GM19455 (cell line): ENCODE data around the gene EBI3.
"Not testable (repeated sequence)": the region's sequence is repeated elsewhere in the genome, so short reads cannot be mapped to it uniquely, and the experiment has no call there.

Experiments used
- ATAC-seq: cut with Tn5 transposase; IDR thresholded peaks from one replicate; pipeline ENCODE4 v1.9.1; 2021; ENCODE audit not compliant: unreplicated experiment

The EBI3 gene

DNA sequence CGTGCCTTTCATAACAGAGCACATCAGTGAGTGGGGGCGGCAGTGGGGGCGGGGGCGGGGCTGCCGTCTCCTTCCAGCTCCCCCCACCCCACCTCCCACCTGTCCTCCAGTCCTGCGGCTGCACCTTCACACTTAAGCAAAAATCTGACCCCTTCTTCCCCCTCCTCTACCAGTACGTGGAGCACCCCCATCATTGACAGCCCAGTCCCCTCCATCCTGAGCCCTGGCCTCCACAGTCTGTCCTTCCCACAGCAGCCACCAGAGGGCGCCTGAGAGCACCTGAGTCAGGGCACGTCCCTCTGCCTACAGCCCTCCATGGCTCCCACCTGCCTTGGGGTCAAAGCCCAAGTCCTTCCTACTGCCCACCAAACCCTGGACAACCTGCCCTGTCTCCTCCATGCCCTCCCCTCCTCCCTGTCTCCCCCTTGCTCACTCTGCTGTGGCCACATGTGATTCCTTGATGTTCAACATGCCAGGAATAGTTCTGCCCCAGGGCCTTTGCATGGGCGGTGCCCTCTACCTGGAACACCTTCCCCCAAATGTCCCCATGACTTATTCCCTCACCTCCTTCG lies 4.0 kb downstream of the EBI3 start:
- ATAC-seq = no peak

DNA sequence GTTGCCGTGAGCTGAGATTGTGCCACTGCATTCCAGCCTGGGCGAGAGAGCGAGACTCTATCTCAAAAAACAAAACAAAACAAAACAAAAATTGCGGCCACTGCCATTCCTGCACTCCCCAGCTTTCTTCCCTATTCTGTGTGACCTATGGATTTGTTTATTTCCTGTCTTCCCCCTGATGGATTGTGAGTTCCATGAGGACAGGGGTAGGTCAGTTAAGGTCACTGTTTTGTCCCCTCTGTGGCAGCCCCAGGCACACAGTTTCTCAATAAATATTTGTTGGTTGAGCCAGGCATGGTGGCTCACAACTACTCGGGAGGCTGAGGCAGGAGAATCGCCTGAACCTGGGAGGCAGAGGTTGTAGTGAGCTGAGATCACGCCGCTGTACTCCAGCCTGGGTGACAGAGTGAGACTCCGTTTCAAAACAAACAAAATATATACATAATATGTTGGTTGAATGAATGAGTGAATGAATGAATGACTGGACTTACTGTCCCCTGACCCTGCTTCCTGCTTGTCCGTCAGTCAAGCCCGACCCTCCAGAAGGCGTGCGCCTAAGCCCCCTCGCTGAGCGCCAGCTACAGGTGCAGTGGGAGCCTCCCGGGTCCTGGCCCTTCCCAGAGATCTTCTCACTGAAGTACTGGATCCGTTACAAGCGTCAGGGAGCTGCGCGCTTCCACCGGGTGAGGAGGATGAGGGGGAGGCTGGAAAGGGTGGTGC lies 5.0 kb downstream of the EBI3 start:
- no peak for ATAC-seq

DNA sequence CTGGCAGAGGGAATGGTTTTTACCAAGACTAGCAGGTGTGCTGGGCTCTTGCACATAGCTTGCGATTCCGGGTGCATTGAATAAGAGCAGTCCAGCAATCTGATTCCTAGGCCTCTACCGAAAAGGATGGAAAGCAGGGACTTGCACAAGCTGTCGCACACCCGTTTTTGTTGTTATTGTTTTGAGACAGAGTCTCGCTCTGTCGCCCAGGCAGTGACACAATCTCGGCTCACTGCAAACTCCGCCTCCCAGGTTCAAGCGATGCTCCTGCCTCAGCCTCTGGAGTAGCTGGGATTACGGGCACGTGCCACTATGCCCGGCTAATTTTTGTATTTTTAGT lies 5.5 kb downstream of the EBI3 start:
- ATAC-seq = no peak

DNA sequence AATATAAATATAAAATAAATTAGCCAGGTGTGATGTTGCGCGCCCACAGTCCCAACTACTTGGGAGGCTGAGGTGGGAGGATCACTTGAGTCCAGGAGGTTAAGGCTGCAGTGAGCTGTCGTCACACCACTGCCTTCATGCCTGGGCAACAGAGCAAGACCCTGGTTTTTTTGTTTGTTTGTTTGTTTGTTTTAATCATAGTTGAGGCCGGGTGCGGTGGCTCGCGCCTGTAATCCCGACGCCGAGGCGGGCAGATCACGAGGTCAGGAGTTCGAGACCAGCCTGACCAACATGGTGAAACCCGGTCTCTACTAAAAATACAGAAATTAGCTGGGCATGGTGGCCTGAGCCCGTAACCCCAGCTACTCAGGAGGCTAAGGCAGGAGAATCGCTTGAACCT lies 8.2 kb downstream of the EBI3 start:
- ATAC-seq = not testable (repeated sequence)

DNA sequence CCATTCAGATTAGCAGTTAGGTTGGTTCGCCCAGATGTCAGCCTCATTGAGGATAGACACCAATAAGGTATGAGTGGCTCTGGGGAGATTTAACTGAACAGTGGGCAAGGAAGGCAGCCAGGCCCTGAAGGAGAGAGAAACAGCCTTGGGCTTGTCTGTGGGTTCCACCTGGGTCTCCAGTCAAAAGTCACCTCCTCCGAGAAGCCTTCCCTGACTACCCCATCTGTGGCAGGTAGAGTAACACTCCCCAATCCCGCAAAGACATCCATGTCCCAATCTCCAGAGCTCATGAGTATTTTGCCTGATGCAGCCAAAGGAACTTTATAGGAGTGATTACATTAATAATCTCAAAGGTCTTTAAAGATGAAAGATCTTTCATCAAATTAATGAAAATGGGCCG lies 9.5 kb downstream of the EBI3 start:
- no peak for ATAC-seq

DNA sequence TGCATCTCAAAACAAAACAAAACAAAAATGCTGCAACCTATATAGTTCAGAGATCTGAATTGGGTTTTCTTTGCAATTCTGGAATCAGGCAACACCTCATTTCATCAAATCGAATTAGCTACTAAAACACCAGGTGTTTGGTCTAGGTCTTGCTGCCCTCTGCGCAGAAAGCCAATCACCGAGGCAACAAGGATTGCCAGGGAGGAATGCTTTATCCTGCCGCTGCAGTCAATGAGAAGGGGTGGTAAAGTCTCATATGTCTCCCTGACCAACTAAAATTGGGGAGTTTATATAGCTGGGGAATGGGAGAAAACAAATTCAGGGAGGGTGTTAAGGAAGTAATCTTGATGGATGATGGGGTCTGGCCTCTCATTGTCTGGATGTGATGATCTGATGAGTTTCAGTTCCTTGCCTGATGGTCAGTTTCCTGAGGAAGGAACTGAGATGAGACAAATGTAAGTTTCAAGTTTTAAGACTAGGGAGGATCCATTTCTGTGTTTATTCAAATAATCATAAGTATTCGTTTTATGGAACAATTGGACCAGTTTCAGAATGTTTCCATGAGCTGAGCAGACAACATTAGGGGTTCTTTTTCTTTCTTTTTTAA lies 12.6 kb downstream of the EBI3 start:
- no peak for ATAC-seq

DNA sequence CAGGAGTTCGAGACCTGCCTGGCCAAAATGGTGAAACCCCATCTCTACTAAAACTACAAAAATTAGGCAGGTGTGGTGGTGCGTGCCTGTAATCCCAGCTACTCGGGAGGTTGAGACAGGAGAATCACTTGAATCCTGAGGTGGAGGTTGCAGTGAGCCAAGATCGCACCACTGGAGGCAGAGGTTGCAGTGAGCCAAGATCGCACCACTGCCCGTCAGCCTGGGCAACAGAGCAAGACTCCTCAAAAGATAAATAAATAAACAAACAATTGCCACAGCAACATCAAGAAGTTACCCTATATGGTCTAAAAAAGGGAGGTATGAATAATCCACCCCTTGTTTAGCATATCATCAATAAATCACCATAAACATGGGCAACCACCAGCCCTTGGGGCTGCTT lies 16.6 kb downstream of the EBI3 start:
- not testable (repeated sequence) for ATAC-seq

DNA sequence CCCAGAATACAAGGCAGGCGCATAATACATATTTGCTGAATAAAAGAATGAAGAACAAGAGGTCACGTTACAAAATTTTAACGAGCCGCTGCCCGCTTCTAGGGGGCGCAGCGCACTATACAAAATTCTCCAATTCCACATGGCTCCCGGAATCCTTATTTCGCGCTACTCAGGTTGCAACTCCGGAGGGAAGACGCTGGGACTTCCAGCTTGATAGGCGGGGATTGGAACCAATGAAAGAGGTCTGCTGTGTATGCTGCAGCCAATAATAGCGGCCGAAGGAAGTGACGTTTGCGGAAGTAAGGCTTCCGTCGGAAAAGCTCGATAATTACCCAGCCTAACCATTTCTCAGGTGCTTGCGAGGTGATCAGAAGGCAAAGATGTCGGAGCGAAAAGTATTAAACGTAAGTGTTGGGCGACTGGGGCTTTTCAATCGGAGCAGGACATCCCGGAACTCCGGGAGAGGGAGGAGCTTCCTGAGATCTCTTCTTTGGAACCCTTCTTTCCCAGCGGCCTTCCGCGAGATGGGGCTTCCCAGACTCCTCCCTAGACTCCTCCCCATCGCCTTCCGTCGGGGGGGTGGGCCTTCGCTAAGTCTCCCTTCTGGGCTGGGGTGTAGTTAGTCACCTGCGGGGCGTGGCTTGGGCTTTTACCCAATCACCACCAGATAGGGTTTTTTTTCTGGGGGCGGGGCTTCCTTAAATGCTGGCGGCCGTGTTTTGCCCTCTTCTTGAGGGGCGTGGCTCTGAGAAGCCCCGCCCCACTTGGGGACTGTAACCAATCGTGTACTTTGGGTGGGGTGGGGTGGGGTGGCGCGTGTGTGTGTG lies 17.7 kb downstream of the EBI3 start, which contains the start of gene YJU2:
YJU2 (plus strand) TSS at position 314 of the 827 bp plus-strand sequence; CDS start at position 381, 67 bp downstream.
- ATAC-seq = peak; percentile 78

DNA sequence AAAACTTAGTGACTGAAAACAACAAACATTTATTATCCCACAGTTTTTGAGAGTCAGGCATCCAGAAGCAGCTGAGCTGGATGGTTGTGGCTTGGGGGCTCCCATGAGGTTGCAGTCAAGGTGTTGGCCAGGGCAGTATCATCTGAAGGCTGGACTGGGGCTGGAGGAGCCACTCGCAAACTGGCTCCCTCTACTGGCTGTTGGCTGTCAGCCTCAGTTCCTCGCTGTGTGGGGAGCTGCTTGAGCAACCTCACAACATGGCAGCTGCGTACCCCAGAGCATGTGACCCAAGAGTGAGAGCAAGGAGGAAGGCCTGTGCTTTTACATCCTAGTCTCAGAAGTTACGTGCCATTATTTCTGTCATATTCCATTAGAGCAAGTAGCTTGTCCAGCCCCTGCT lies 27.2 kb downstream of the EBI3 start:
- no peak for ATAC-seq

DNA sequence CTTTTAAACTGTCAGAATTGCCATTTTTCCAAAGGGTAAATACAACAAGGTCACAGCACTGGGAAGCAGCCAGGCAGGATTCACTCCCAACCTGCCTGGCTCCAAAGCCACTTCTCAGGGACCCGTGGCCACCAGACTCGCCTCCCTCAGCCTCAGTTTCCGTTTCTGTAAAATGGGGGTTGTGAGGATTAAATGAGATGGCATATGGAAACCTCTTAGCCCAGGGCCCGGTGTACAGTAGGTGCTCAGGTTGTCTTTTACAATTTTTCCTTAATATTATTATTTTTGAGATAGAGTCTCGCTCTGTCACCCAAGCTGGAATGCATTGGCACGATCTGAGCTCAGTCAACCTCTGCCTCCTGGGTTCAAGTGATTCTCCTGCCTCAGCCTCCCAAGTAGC lies 27.7 kb downstream of the EBI3 start:
- no peak for ATAC-seq

DNA sequence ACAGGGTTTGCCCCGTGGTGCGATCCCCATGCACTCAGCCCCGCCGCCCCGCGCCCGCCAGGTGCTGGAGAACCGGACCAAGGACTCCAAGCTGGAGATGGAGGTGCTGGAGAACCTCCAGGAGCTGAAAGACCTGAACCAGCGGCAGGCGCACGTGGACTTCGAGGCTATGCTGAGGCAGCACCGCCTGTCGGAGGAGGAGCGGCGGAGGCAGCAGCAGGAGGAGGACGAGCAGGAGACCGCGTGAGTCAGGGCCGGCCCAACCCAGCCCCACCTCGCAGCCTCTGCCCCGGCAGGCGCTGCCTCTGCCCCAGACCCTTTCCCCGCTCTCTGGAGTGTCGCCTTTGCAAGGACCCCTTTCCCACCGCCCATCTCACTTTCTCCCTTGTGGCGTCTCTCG lies 28.9 kb downstream of the EBI3 start:
- no peak for ATAC-seq

DNA sequence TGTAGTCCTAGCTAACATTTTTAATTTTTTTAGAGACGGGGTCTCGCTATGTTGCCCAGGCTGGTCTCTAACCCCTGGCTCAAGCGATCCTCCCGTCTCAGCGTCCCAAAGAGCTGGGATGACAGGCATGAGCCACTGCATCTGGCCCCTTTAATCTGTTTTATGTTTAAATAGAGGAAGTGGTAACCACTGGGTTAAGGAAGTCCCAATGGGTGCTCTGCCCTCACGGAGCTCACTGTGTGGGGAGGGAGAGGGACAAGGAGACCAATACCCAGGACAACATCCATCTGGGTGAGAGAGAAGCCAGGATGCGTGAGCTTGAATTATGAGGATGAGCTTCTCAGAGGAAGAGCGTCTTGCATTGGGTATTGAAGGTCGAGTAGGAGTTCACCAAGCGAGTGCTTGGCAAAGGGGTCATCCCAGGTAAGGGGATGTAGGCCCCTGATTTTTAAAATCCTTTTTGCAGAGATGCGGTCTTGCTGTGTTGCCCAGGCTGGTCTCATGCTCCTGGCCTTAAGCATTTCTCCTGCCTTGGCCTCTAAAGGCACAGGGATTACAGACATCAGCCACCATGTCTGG lies 31.4 kb downstream of the EBI3 start:
- ATAC-seq = no peak

DNA sequence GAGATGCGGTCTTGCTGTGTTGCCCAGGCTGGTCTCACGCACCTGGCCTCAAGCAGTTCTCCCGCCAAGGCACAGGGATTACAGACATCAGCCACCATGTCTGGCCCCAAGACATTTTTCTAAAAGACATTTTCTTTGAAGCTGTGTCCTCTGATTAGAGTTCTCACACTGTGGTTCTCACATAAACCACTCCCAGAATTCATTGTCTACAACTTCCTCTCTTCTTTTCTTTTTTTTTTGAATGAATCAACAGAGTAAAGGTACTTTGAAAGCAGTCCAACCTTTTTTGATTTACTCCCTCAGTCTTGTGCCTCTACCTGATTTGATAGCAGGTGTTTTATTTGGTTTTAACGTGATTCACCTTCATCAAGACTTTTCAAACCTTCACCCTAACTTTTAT lies 35.5 kb downstream of the EBI3 start:
- ATAC-seq = no peak

DNA sequence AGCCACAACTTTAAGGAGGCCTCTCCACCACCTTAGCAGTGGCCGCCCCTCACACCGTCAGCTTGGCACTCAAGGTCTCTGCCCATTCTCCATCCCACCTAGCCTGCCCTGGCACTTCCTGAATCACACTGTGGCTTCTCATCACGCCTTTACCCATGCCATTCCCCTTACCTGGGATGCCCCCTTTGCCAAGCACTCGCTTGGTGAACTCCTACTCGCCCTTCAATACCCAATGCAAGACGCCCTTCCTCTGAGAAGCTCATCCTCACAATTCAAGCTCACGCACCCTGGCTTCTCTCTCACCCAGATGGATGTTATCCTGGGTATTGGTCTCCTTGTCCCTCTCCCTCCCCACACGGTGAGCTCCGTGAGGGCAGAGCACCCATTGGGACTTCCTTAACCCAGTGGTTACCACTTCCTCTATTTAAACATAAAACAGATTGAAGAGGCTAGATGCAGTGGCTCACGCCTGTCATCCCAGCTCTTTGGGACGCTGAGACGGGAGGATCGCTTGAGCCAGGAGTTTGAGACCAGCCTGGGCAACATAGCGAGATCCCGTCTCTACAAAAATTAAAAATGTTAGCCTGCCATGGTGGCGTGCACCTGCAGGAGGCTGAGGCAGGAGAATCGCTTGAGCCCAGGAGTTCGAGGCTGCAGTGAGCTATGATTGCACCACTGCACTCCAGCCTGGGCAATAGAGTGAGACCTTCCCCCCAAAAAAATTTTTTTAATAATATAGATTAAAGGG lies 37.1 kb downstream of the EBI3 start:
- ATAC-seq = no peak

DNA sequence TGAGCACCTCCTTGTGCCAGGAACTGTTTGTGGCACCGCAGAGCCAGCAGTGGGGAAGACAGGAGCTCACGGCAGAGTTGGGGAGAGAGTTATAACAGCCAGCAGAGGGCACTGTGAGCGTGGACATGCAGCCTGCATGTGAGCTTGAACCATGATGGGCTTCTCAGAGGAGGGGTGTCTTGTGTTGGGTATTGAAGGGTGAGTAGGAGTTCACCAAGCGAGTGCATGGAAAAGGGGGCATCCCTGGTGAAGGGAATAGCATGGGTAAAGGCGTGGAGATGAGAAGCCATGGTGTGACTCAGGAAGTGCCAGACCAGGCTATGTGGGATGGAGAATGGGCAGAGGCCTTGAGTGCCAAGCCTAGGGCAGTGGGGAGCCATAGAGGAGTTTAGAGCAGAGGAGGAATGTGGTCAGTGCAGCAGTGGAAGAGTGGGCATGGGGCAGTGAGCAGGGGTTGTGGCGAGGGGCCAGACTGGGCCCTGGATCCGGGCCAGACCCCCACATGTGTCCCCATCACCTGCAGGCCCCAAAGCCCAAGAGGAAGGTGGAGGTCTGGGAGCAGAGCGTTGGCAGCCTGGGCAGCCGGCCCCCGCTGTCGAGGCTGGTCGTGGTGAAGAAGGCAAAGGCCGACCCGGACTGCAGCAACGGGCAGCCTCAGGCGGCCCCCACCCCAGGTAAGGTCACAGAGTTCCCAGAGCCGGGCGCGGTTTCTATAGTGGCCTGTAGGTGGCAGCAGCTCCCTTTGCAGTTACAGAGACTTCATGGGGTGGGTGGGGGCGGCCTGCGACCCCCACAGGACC lies 38.0 kb downstream of the EBI3 start:
- ATAC-seq = no peak

DNA sequence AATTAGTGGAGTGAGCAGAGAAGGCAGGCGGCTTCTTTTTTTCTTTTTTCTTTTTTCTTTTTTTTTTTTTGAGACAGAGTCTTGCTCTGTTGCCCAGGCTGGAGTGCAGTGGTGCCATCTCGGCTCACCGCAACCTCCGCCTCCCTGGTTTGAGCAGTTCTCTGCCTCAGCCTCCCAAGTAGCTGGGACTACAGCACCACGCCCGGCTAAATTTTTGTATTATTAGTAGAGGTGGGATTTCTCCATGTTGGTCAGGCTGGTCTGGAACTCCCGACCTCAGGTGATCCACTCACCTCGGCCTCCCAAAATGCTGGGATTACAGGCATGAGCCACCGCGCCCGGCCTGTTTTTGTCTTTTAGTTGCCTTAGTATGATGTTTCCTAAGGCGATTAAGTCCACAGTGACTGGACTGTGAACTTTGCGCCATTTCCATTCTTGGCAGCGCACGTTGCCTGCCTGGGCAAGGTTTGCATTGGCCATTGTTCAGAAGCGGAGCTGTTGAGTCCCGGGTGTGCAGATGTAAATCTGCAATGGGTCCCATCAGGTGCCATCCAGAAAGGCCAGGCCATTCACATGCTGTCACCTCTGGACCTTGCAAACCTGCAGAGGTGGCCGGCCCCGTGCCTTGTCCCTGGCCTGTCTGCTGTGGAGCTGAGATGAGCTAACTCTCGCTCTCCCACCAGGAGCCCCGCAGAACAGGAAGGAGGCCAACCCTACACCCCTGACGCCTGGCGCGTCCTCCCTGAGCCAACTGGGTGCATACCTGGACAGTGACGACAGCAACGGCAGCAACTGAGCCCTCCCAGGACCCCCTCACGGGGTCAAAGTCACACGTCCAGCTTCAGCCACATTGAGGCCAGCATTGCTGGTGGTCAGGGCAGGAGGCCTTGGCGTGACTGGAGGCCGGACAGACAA lies 38.8 kb downstream of the EBI3 start:
- no peak for ATAC-seq

DNA sequence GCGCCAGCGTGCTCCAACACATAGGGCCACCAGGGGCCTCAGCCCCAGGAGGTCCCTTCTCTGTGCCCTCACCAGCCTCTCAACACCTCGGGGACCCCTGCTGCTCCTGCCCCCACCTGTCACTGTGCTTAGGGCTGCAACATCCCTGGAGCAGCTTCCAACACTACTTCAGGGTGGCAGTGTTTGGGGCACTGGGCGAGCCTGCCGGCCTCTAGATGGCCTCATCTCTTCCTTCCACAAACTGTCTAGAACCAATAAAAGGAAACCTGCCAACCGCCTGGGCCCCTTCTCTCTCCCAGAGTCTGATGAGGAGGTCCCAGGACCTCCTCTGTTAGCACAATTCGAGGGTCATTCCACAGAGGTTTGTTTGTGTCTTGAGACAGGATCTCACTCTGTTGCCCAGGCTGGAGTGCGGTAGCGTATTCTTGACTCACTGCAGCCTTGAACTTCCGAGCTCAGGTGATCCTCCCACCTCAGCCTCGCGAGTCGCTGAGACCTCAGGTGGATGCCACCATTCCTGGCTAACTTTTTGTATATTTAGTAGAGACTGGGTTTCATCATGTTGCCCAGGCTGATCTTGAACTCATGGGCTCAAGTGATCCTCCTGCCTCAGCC lies 39.6 kb downstream of the EBI3 start:
- ATAC-seq = no peak

DNA sequence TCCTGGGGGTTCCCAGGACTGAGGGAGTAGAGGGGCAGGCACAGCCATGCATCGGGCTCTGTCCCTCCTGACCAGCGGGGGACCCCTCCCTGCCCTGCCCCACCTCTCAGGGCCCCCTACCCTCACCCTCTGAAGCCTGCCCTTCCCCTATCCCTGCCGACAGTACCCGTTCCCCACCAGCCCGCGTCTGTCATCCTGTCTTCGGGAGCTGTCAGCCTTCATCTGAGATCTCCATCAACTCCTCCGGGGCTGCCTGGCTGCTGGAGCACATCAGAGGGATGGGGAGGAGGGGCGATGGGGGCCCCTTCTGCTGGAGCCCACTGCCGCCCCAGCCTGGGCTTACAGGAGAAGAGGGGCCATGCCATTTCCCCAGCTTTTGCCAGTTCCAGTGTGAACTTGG lies 43.6 kb downstream of the EBI3 start:
- ATAC-seq = no peak
